HG03095 (cell line): Measurements from ENCODE around the gene CYP1B1.
A peak's percentile ranks its signal among the peaks of the same experiment; 100 is the strongest.
"Not testable (repeated sequence)": the region's sequence is repeated elsewhere in the genome, so short reads cannot be mapped to it uniquely, and the experiment has no call there.

ENCODE experiments used
- ATAC-seq: cut with Tn5 transposase; IDR thresholded peaks from one replicate; pipeline ENCODE4 v1.9.1; 2021; ENCODE audit warnings: moderate library complexity; ENCODE audit not compliant: unreplicated experiment

The CYP1B1 gene

GRCh38 chr2:38037757-38038621, 38.0 kb downstream of the CYP1B1 start:
- ATAC-seq: peak; percentile 80

- no peak for ATAC-seq
Observed at GRCh38 chr2:38037325-38037724, 38.6 kb downstream of the CYP1B1 start.

GRCh38 chr2:38035968-38036367, 40.0 kb downstream of the CYP1B1 start:
- no peak for ATAC-seq

GRCh38 chr2:38033646-38034045, 42.3 kb downstream of the CYP1B1 start:
- no peak for ATAC-seq

GRCh38 chr2:38032946-38033345, 43.0 kb downstream of the CYP1B1 start:
- ATAC-seq: no peak

- ATAC-seq: no peak
Observed at GRCh38 chr2:38030635-38031355, 45.2 kb downstream of the CYP1B1 start.

GRCh38 chr2:38029512-38029911, 46.4 kb downstream of the CYP1B1 start:
- ATAC-seq: no peak

GRCh38 chr2:38028829-38029228, 47.1 kb downstream of the CYP1B1 start:
- ATAC-seq: no peak

- no peak for ATAC-seq
Observed at GRCh38 chr2:38026846-38027245, 49.1 kb downstream of the CYP1B1 start.

- ATAC-seq: no peak
Observed at GRCh38 chr2:38021589-38021988, 54.4 kb downstream of the CYP1B1 start.

GRCh38 chr2:38020359-38021069, 55.4 kb downstream of the CYP1B1 start:
- ATAC-seq: not testable (repeated sequence)

- no peak for ATAC-seq
Observed at GRCh38 chr2:38017836-38018235, 58.1 kb downstream of the CYP1B1 start.
